SU-DHL-6 (cell line): Measurements from ENCODE around the gene FGA.

Experiments
- H2AFZ ChIP-seq: fragments of 200-600 bp; sonication (generic); 2 replicates; pipeline ENCODE4 v1.6.1; 2014; ENCODE audit warnings: low read depth, mild to moderate bottlenecking, moderate library complexity, mixed read lengths, antibody characterized with exemption, low read length; ENCODE audit not compliant: severe bottlenecking
- H3F3A ChIP-seq: fragments of 200-600 bp; shearing (Covaris generic); 2 replicates; pipeline ENCODE4 v1.6.0; 2016; ENCODE audit warnings: antibody characterized with exemption, mild to moderate bottlenecking; ENCODE audit not compliant: insufficient read depth
- H3K27ac ChIP-seq: fragments of 200-600 bp; sonication (generic); 2 replicates; pipeline ENCODE4 v1.5.1; 2016; ENCODE audit warnings: low read depth, mild to moderate bottlenecking, low read length, moderate library complexity, mixed read lengths
- H3K27me3 ChIP-seq: fragments of 200-600 bp; sonication (generic), shearing (Covaris generic); 2 replicates; pipeline ENCODE4 v1.6.0; 2014; ENCODE audit warnings: mild to moderate bottlenecking, low read length
- H3K36me3 ChIP-seq: fragments of 200-600 bp; sonication (generic); 2 replicates; pipeline ENCODE4 v1.6.1; 2014; ENCODE audit warnings: mild to moderate bottlenecking, low read length, mixed read lengths
- H3K4me2 ChIP-seq: fragments of 300-600, 200-600 bp; shearing (Covaris generic), sonication (generic); 2 replicates; pipeline ENCODE4 v1.6.0; 2014; ENCODE audit warnings: low read length, low read depth, mild to moderate bottlenecking; ENCODE audit not compliant: poor library complexity, severe bottlenecking
- H3K4me3 ChIP-seq: fragments of 200-600 bp; sonication (generic); 2 replicates; pipeline ENCODE4 v1.5.1; 2014; ENCODE audit warnings: antibody characterized with exemption, low read length, mild to moderate bottlenecking, mixed read lengths; ENCODE audit not compliant: insufficient read depth, poor library complexity, severe bottlenecking
- H3K79me2 ChIP-seq: fragments of 200-600 bp; sonication (generic); 2 replicates; pipeline ENCODE4 v1.6.1; 2014; ENCODE audit warnings: mild to moderate bottlenecking, low read length, moderate library complexity; ENCODE audit not compliant: insufficient read depth
- H3K9ac ChIP-seq: fragments of 200-600 bp; sonication (generic); 2 replicates; pipeline ENCODE4 v1.7.0; 2014; ENCODE audit warnings: mild to moderate bottlenecking, low read length
- H3K9me2 ChIP-seq: fragments of 200-600 bp; sonication (generic); replicated peaks from 2 replicates; pipeline ENCODE4 v1.6.1; 2014; ENCODE audit warnings: low read length; ENCODE audit not compliant: insufficient read depth
- H3K9me3 ChIP-seq: fragments of 200-600 bp; sonication (generic); 2 replicates; pipeline ENCODE4 v1.6.1; 2014; ENCODE audit warnings: low read length, mixed read lengths; ENCODE audit not compliant: insufficient read depth
- H4K20me1 ChIP-seq: fragments of 200-600 bp; sonication (generic); 2 replicates; pipeline ENCODE4 v1.6.1; 2014; ENCODE audit warnings: low read depth, mild to moderate bottlenecking, antibody characterized with exemption, low read length, moderate library complexity, mixed read lengths
- EZH2phosphoT487 ChIP-seq: fragments of 200-600 bp; sonication (generic), shearing (Covaris generic); conservative IDR thresholded peaks from 2 replicates; pipeline ENCODE4 v1.6.1; 2018; ENCODE audit warnings: mild to moderate bottlenecking, antibody characterized with exemption, low read length, moderate library complexity, mixed read lengths
- TF ChIP-seq, protein P1 (sequence below): fragments of 200-600 bp; sonication (generic); IDR thresholded peaks from one replicate; pipeline ENCODE4 v1.5.1; 2017; ENCODE audit warnings: antibody characterized with exemption, mild to moderate bottlenecking, low read length, moderate library complexity; ENCODE audit not compliant: insufficient read depth, poor library complexity, severe bottlenecking

The FGA gene

DNA sequence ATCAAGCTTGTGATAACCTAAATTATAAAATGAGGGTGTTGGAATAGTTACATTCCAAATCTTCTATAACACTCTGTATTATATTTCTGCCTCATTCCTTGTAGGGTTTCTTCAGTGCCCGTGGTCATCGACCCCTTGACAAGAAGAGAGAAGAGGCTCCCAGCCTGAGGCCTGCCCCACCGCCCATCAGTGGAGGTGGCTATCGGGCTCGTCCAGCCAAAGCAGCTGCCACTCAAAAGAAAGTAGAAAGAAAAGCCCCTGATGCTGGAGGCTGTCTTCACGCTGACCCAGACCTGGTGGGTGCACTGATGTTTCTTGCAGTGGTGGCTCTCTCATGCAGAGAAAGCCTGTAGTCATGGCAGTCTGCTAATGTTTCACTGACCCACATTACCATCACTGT is 24.8 kb downstream of the FGA start:
- Histone ChIP-seq H2AFZ (no peak overlapping the region), H3K36me3 (no peaks in the 10 kb centered on the region), H3K79me2 (no peaks in the 10 kb centered on the region), H3F3A (no peaks in the 10 kb centered on the region), H4K20me1 (no peaks in the 10 kb centered on the region), H3K4me3 (no peak overlapping the region), H3K9me2 (no peaks in the 10 kb centered on the region), H3K9me3 (no peaks in the 10 kb centered on the region), H3K27me3 (no peaks in the 10 kb centered on the region), H3K4me2 (no peak overlapping the region), H3K9ac (no peak overlapping the region), H3K27ac (no peak overlapping the region)
- TF ChIP-seq, protein P1, sequence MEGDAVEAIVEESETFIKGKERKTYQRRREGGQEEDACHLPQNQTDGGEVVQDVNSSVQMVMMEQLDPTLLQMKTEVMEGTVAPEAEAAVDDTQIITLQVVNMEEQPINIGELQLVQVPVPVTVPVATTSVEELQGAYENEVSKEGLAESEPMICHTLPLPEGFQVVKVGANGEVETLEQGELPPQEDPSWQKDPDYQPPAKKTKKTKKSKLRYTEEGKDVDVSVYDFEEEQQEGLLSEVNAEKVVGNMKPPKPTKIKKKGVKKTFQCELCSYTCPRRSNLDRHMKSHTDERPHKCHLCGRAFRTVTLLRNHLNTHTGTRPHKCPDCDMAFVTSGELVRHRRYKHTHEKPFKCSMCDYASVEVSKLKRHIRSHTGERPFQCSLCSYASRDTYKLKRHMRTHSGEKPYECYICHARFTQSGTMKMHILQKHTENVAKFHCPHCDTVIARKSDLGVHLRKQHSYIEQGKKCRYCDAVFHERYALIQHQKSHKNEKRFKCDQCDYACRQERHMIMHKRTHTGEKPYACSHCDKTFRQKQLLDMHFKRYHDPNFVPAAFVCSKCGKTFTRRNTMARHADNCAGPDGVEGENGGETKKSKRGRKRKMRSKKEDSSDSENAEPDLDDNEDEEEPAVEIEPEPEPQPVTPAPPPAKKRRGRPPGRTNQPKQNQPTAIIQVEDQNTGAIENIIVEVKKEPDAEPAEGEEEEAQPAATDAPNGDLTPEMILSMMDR, result no peak
- TF ChIP-seq EZH2phosphoT487, result no peak

DNA sequence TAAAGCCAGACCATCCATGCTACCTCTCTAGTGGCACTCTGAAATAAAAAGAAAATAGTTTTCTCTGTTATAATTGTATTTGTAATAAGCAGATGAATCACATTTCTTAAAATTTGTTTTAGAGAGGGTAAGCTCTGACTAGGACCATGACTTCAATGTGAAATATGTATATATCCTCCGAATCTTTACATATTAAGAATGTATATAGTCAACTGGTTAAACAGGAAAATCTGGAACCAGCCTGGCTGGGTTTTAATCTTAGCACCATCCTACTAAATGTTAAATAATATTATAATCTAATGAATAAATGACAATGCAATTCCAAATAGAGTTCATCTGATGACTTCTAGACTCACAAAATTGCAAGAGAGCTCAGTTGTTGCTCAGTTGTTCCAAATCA is 26.2 kb downstream of the FGA start:
- no peak overlapping the region for H3K9ac ChIP-seq
- H3K27ac ChIP-seq, result no peak overlapping the region
- TF ChIP-seq EZH2phosphoT487, result no peak
- TF ChIP-seq, protein P1, result no peak
- no peaks in the 10 kb centered on the region for H3K27me3 ChIP-seq
- H3K4me2 ChIP-seq, result no peak overlapping the region
- no peaks in the 10 kb centered on the region for H3F3A ChIP-seq
- no peak overlapping the region for H3K4me3 ChIP-seq
- no peaks in the 10 kb centered on the region for H3K9me2 ChIP-seq
- H3K9me3 ChIP-seq, result no peaks in the 10 kb centered on the region
- no peaks in the 10 kb centered on the region for H3K36me3 ChIP-seq
- H3K79me2 ChIP-seq, result no peaks in the 10 kb centered on the region
- H2AFZ ChIP-seq, result no peak overlapping the region
- no peaks in the 10 kb centered on the region for H4K20me1 ChIP-seq

DNA sequence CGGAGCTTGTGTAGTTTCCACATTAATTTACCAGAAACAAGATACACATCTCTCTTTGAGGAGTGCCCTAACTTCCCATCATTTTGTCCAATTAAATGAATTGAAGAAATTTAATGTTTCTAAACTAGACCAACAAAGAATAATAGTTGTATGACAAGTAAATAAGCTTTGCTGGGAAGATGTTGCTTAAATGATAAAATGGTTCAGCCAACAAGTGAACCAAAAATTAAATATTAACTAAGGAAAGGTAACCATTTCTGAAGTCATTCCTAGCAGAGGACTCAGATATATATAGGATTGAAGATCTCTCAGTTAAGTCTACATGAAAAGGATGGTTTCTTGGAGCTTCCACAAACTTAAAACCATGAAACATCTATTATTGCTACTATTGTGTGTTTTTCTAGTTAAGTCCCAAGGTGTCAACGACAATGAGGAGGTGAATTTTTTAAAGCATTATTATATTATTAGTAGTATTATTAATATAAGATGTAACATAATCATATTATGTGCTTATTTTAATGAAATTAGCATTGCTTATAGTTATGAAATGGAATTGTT is 27.8 kb downstream of the FGA start, which contains the start of gene FGB:
Gene FGB, plus strand, starts transcription at position 315 of the 558 bp plus-strand sequence. Its CDS starts 8 bp downstream, at position 323.
- no peaks in the 10 kb centered on the region for H4K20me1 ChIP-seq
- H2AFZ ChIP-seq, result no peak within 1 kb of the TSS
- no peak within 1 kb of the TSS for H3K27ac ChIP-seq
- no peaks in the 10 kb centered on the region for H3K79me2 ChIP-seq
- H3K9ac ChIP-seq, result no peak within 1 kb of the TSS
- H3F3A ChIP-seq, result no peaks in the 10 kb centered on the region
- H3K36me3 ChIP-seq, result no peaks in the 10 kb centered on the region
- TF ChIP-seq, protein P1, result no peak
- TF ChIP-seq EZH2phosphoT487, result no peak
- H3K27me3 ChIP-seq, result no peaks in the 10 kb centered on the region
- no peaks in the 10 kb centered on the region for H3K9me2 ChIP-seq
- H3K4me3 ChIP-seq, result no peak within 1 kb of the TSS
- H3K9me3 ChIP-seq, result no peaks in the 10 kb centered on the region
- no peak within 1 kb of the TSS for H3K4me2 ChIP-seq
